Measurements from ENCODE around the gene SYNE2. TPM values are rescaled to one million over a fixed set of nuclear protein-coding genes. Genes with fewer than 3 reads are reported as not detected.

Gene SYNE2
- total and polyA plus RNA-seq, 12 donors: 43.6 to 205 (median 103) TPM

GRCh38 chr14:63910583-63911363 lies 58.0 kb downstream of the SYNE2 start:
- DNase-seq: no peak
- intact Hi-C loops (cut with DNase I): loop anchor here in 1 of 10 donors (10.0 kb wide), 1 partner anchor 56 kb away; the partner anchor contains the start of gene SYNE2
- Histone ChIP-seq H3K36me3 (peaks cover 0 to 47% (median 0%) of the 10 kb centered on the region in 9 donors), H3K4me1 (peaks cover 0 to 52% (median 18%) of the 10 kb centered on the region in 9 donors), H3K4me3 (no peak overlapping the region), H3K27ac (no peak overlapping the region), H3K9me3 (no peaks in the 10 kb centered on the region), H3K27me3 (peaks cover 0 to 44% (median 0%) of the 10 kb centered on the region in 7 donors)
- TF ChIP-seq CTCF (IDR thresholded peaks at IDR 0.05): no peak
- 61 to 69% methylated on average over 7 of the region's 7 CpGs for WGBS, 2 donors
- peak in 1 of 8 donors; percentile 45 for ATAC-seq

- H3K27ac ChIP-seq: no peak overlapping the region
- H3K27me3 ChIP-seq: peaks cover 0 to 40% (median 0%) of the 10 kb centered on the region in 7 donors
- no peaks in the 10 kb centered on the region for H3K9me3 ChIP-seq
- peaks cover 0 to 47% (median 13%) of the 10 kb centered on the region in 9 donors for H3K4me1 ChIP-seq
- intact Hi-C loops (cut with DNase I): loop anchor here in 1 of 10 donors (10.0 kb wide), 1 partner anchor 57 kb away; the partner anchor contains the start of gene SYNE2
- no peak for TF ChIP-seq CTCF (IDR thresholded peaks at IDR 0.05)
- H3K36me3 ChIP-seq: peaks cover 0 to 47% (median 0%) of the 10 kb centered on the region in 9 donors
- no peak overlapping the region for H3K4me3 ChIP-seq
- DNase-seq (no peak), ATAC-seq (no peak)
- 83 to 85% methylated on average over 1 of the region's 1 CpG for WGBS, 2 donors
Observed at GRCh38 chr14:63911404-63911803, 58.6 kb downstream of the SYNE2 start.

GRCh38 chr14:63912286-63912685 lies 59.5 kb downstream of the SYNE2 start:
- DNase-seq: no peak
- Histone ChIP-seq H3K9me3 (no peaks in the 10 kb centered on the region), H3K36me3 (peaks cover 0 to 47% (median 0%) of the 10 kb centered on the region in 9 donors), H3K27me3 (peaks cover 0 to 32% (median 0%) of the 10 kb centered on the region in 7 donors), H3K4me3 (no peak overlapping the region), H3K27ac (no peak overlapping the region), H3K4me1 (peaks cover 0 to 43% (median 13%) of the 10 kb centered on the region in 9 donors)
- TF ChIP-seq CTCF (IDR thresholded peaks at IDR 0.05): no peak
- intact Hi-C loops (cut with DNase I): loop anchor here in 1 of 10 donors (10.0 kb wide), 1 partner anchor 57 kb away; the partner anchor contains the start of gene SYNE2
- ATAC-seq: no peak
- WGBS, 2 donors: 92 to 94% methylated on average over 1 of the region's 1 CpG

- no peak overlapping the region for H3K4me3 ChIP-seq
- WGBS, 2 donors: 88 to 91% methylated on average over 11 of the region's 11 CpGs
- no peak overlapping the region for H3K27ac ChIP-seq
- no peak for DNase-seq
- intact Hi-C loops (cut with DNase I): loop anchor here in 1 of 10 donors (10.0 kb wide), 1 partner anchor 64 kb away; the partner anchor contains the start of gene SYNE2
- H3K9me3 ChIP-seq: no peaks in the 10 kb centered on the region
- no peak for TF ChIP-seq CTCF (IDR thresholded peaks at IDR 0.05)
- ATAC-seq: no peak
- no peaks in the 10 kb centered on the region for H3K27me3 ChIP-seq
- H3K4me1 ChIP-seq: peaks cover 0 to 24% (median 7%) of the 10 kb centered on the region in 9 donors
- peaks cover 0 to 14% (median 0%) of the 10 kb centered on the region in 9 donors for H3K36me3 ChIP-seq
Observed at GRCh38 chr14:63918411-63918810, 65.6 kb downstream of the SYNE2 start.
